ENCODE data around the gene DOLPP1. TPM values are rescaled to one million over a fixed set of nuclear protein-coding genes. Genes with fewer than 3 reads are reported as not detected.

The DOLPP1 gene
- total RNA-seq, 1 experiment from 2014 or later = 32.7 TPM

GRCh38 chr9:129080601-129081387, at the start of gene DOLPP1 (continued):
- TF ChIP-seq ZNF396 (CRISPR knock-in tag; IDR thresholded peaks at IDR 0.05; ENCODE audit: borderline replicate concordance) (no peak), USF2 (CRISPR knock-in tag; IDR thresholded peaks at IDR 0.05) (peak; percentile 47), HMGXB4 (CRISPR knock-in tag; IDR thresholded peaks at IDR 0.05) (no peak), ZBTB43 (CRISPR knock-in tag; IDR thresholded peaks at IDR 0.05) (no peak), CDX4 (CRISPR knock-in tag; IDR thresholded peaks at IDR 0.05; ENCODE audit: borderline replicate concordance) (no peak), GTF2I (CRISPR knock-in tag; conservative IDR thresholded peaks at IDR 0.05) (peak; percentile 1; the same call in 1 of the 2 replicates), NFYB (CRISPR knock-in tag; conservative IDR thresholded peaks at IDR 0.05; ENCODE audit: low read depth) (peak; percentile 100), ATF1 (CRISPR knock-in tag; IDR thresholded peaks at IDR 0.05) (no peak), IRF2 (CRISPR knock-in tag; IDR thresholded peaks at IDR 0.05; ENCODE audit: borderline replicate concordance, low read depth) (no peak), NFATC4 (CRISPR knock-in tag; IDR thresholded peaks at IDR 0.05) (no peak), ZSCAN18 (CRISPR knock-in tag; IDR thresholded peaks at IDR 0.05) (peak; percentile 95), OVOL2 (CRISPR knock-in tag; IDR thresholded peaks at IDR 0.05; ENCODE audit: borderline replicate concordance) (no peak)

GRCh38 chr9:129031514-129031913, 49.4 kb upstream of the DOLPP1 start:
- peaks cover 19% of the 10 kb centered on the region for H3K4me1 Mint-ChIP-seq
- TF ChIP-seq STAT6 (CRISPR knock-in tag; conservative IDR thresholded peaks at IDR 0.05; ENCODE audit: low read depth) (no peak), E2F1 (CRISPR knock-in tag; IDR thresholded peaks at IDR 0.05) (no peak), RORB (CRISPR knock-in tag; IDR thresholded peaks at IDR 0.05) (no peak), AFF4 (CRISPR knock-in tag; IDR thresholded peaks at IDR 0.05; ENCODE audit: borderline replicate concordance) (no peak), ZNF512 (CRISPR knock-in tag; IDR thresholded peaks at IDR 0.05; ENCODE audit: borderline replicate concordance) (no peak)

More at GRCh38 chr9:129031514-129031913, 49.4 kb upstream of the DOLPP1 start:
- Mint-ChIP-seq H3K4me3 (no peak overlapping the region), H3K27me3 (ENCODE audit: low read depth) (no peaks in the 10 kb centered on the region), H3K9me3 (no peaks in the 10 kb centered on the region), H3K27ac (no peak overlapping the region), H3K36me3 (no peaks in the 10 kb centered on the region)
- ChIA-PET POLR2A (no interaction called here), CTCF (interaction anchor here (1.2 kb wide), 1 partner anchor 111 kb away, joined by 4 read pairs; no protein-coding TSS in a partner anchor)
- no peak for DNase-seq (ENCODE audit: low spot score)
- no peak for ATAC-seq

Data from WTC11 (cell line).